SK-N-SH (cell line): Measurements from ENCODE around the gene OR6C75. TPM values are rescaled to one million over a fixed set of nuclear protein-coding genes. Genes with fewer than 3 reads are reported as not detected.

Experiments
- CTCF ChIA-PET: fragments of 300-600, 350-600 bp; formaldehyde crosslinking; extraction: SDS; loops from one replicate; lab custom pipeline; 2021; lab: Yijun Ruan, JAX
- POLR2A ChIA-PET: fragments of 350-600 bp; sonication (Branson Sonifier 250); formaldehyde crosslinking; extraction: SDS; loops from one replicate; lab custom pipeline; 2020; ENCODE audit warnings: antibody characterized with exemption, inconsistent platforms; lab: Yijun Ruan, JAX
- DNase-seq: peaks from one replicate; pipeline ENCODE4 v3.0.0; 2012
- H2AFZ ChIP-seq: fragments of 200-600 bp; sonication (generic); 2 replicates; pipeline ENCODE4 v1.8.1; 2016; ENCODE audit warnings: antibody characterized with exemption, mild to moderate bottlenecking, low read depth
- H3F3A ChIP-seq: fragments of 200-600 bp; sonication (generic); replicated peaks from 2 replicates; pipeline ENCODE3; 2016; ENCODE audit warnings: antibody characterized with exemption, mild to moderate bottlenecking; ENCODE audit not compliant: insufficient read depth
- H3K27ac ChIP-seq, 2 experiments: fragments of 200-500 bp in 1 of 2; fragments of 200-600 bp in 1 of 2; sonication (Bioruptor generic) in 1 of 2; sonication (generic), shearing (Covaris generic) in 1 of 2; 2 replicates each; pipeline versions ENCODE4 v1.5.1 to v1.6.1; 2014 to 2016; ENCODE audit warnings: low read depth in 2 of 2, inconsistent platforms in 1 of 2, low read length in 1 of 2, mild to moderate bottlenecking in 1 of 2, mixed read lengths in 1 of 2
- H3K27me3 ChIP-seq: fragments of 200-600 bp; sonication (generic), shearing (Covaris generic); 2 replicates; pipeline ENCODE4 v1.6.1; 2016; ENCODE audit warnings: mixed run types; ENCODE audit not compliant: insufficient read depth
- H3K36me3 ChIP-seq, 2 experiments: fragments of 200-500 bp in 1 of 2; fragments of 200-600 bp in 1 of 2; sonication (Bioruptor generic) in 1 of 2; sonication (generic) in 1 of 2; replicated peaks in 1 of 2; 2 replicates each; pipeline versions ENCODE3 to v1.5.1; 2014 to 2016; ENCODE audit warnings: low read length in 1 of 2, mild to moderate bottlenecking in 1 of 2; ENCODE audit not compliant: insufficient read depth in 2 of 2, control insufficient read depth in 1 of 2
- H3K4me1 ChIP-seq, 2 experiments: fragments of 200-500 bp in 1 of 2; fragments of 200-600 bp in 1 of 2; sonication (Bioruptor generic) in 1 of 2; sonication (generic), shearing (Covaris generic) in 1 of 2; 2 replicates each; pipeline versions ENCODE4 v1.5.1 to v1.6.1; 2014 to 2016; ENCODE audit warnings: low read depth in 1 of 2, low read length in 1 of 2, mixed run types in 1 of 2; ENCODE audit not compliant: insufficient read depth in 2 of 2, control insufficient read depth in 1 of 2
- H3K4me2 ChIP-seq: fragments of 200-600 bp; sonication (generic), shearing (Covaris generic); 2 replicates; pipeline ENCODE4 v1.6.1; 2017; ENCODE audit warnings: mixed run types
- H3K4me3 ChIP-seq, 2 experiments: fragments of 200-500 bp in 1 of 2; fragments of 200-600 bp in 1 of 2; sonication (Bioruptor generic) in 1 of 2; sonication (generic), shearing (Covaris generic) in 1 of 2; 2 replicates each; pipeline versions ENCODE4 v1.5.1 to v1.8.1; 2014 to 2016; ENCODE audit warnings: low read depth in 2 of 2, inconsistent platforms in 1 of 2, low read length in 1 of 2, mild to moderate bottlenecking in 1 of 2, mixed read lengths in 1 of 2, moderate library complexity in 1 of 2
- H3K79me2 ChIP-seq: fragments of 200-600 bp; sonication (generic); 2 replicates; pipeline ENCODE4 v1.8.1; 2017; ENCODE audit warnings: mild to moderate bottlenecking; ENCODE audit not compliant: insufficient read depth
- H3K9ac ChIP-seq: fragments of 200-600 bp; sonication (generic); 2 replicates; pipeline ENCODE4 v1.6.1; 2017; ENCODE audit warnings: mixed run types
- H3K9me2 ChIP-seq: fragments of 200-600 bp; sonication (generic); 2 replicates; pipeline ENCODE4 v1.6.1; 2017; ENCODE audit warnings: mixed run types
- H3K9me3 ChIP-seq: fragments of 200-600 bp; sonication (generic); 2 replicates; pipeline ENCODE4 v1.6.1; 2017; ENCODE audit warnings: mixed run types, mild to moderate bottlenecking, moderate library complexity
- H4K20me1 ChIP-seq: fragments of 200-600 bp; sonication (generic); 2 replicates; pipeline ENCODE4 v1.6.1; 2017; ENCODE audit warnings: mild to moderate bottlenecking, mixed run types; ENCODE audit not compliant: insufficient read depth
- CTCF ChIP-seq: fragments of 200-600 bp; sonication (generic); IDR thresholded peaks from 2 replicates; pipeline ENCODE4 v1.6.1; 2017; ENCODE audit warnings: antibody characterized with exemption, mild to moderate bottlenecking, moderate library complexity
- ELF1 ChIP-seq: IDR thresholded peaks from 2 replicates; pipeline ENCODE4 v1.4.0; 2012
- EZH2phosphoT487 ChIP-seq: fragments of 200-600 bp; sonication (generic); IDR thresholded peaks from 2 replicates; pipeline ENCODE4 v1.6.1; 2017; ENCODE audit warnings: low read depth, mixed run types, mild to moderate bottlenecking, antibody characterized with exemption, moderate library complexity, borderline replicate concordance
- GABPA ChIP-seq: IDR thresholded peaks from 2 replicates; pipeline ENCODE4 v1.4.0; 2012; ENCODE audit warnings: low read depth, mild to moderate bottlenecking
- GATA2 ChIP-seq: sonication (generic); formaldehyde crosslinking; IDR thresholded peaks from 2 replicates; pipeline ENCODE4 v1.5.0; 2020; ENCODE audit warnings: mild to moderate bottlenecking, missing genetic modification reagents
- IRF3 ChIP-seq: fragments of 150-350 bp; IDR thresholded peaks from 2 replicates; pipeline ENCODE4 v1.6.1; 2016; ENCODE audit warnings: mild to moderate bottlenecking, low read depth, low read length
- MXI1 ChIP-seq: IDR thresholded peaks from 2 replicates; pipeline ENCODE4 v1.6.1; 2012; ENCODE audit warnings: mild to moderate bottlenecking, low read depth, low read length, improper control_type of control experiment
- PBX3 ChIP-seq: IDR thresholded peaks from 2 replicates; pipeline ENCODE4; 2012
- POLR2AphosphoS5 ChIP-seq: IDR thresholded peaks from 2 replicates; pipeline ENCODE4 v1.6.1; 2012; ENCODE audit warnings: low read depth, low read length
- RAD21 ChIP-seq: IDR thresholded peaks from 2 replicates; pipeline ENCODE4 v1.6.1; 2012; ENCODE audit warnings: mild to moderate bottlenecking, low read length
- REST ChIP-seq: IDR thresholded peaks from 2 replicates; pipeline ENCODE4 v1.6.1; 2012; ENCODE audit warnings: mild to moderate bottlenecking, low read depth, low read length, moderate library complexity
- SMC3 ChIP-seq: IDR thresholded peaks from 2 replicates; pipeline ENCODE4 v1.6.1; 2012; ENCODE audit warnings: low read depth, low read length, improper control_type of control experiment
- TCF12 ChIP-seq: IDR thresholded peaks from 2 replicates; pipeline ENCODE4 v1.4.0; 2012
- ZBTB33 ChIP-seq: IDR thresholded peaks from 2 replicates; pipeline ENCODE4 v1.4.0; 2012; ENCODE audit warnings: low read depth, borderline replicate concordance
- WGBS: methylation state at CpG from one replicate; pipeline ENCODE4 v1.1.6; 2017; ENCODE audit warnings: low lambda C conversion rate; 5-methylcytosine and 5-hydroxymethylcytosine counted together
- polyA plus RNA-seq, 3 experiments: library from polyadenylated mRNA; depleted of rRNA; stranded (reverse); fragments of >200 nt; gene quantifications; 2 replicates each; pipeline ENCODE4 v1.2.3, GENCODE V29; 2012

OR6C75 gene
- polyA plus RNA-seq, 1 of the 3 experiments (the other 2 are of a cell fraction): not detected

GRCh38 chr12:55400229-55400628, 37.5 kb downstream of the OR6C75 start, which contains the start of gene OR6C65:
TSS of gene OR6C65 (plus strand) at chr12:55400529. CDS start at chr12:55400529, 0 bp downstream.
- no peaks in the 10 kb centered on the region for H3K79me2 ChIP-seq
- no peak for DNase-seq
- no peaks in the 10 kb centered on the region for H3K9me3 ChIP-seq
- H3K4me2 ChIP-seq: no peak within 1 kb of the TSS
- no peaks in the 10 kb centered on the region for H3K27me3 ChIP-seq
- H4K20me1 ChIP-seq: no peaks in the 10 kb centered on the region
- ChIA-PET POLR2A (no interaction called here), CTCF (no interaction called here)
- no peak within 1 kb of the TSS for H3K9ac ChIP-seq
- H3F3A ChIP-seq: no peaks in the 10 kb centered on the region
- H3K36me3 ChIP-seq: no peaks in the 10 kb centered on the region
- no peaks in the 10 kb centered on the region for H3K9me2 ChIP-seq
- no peak within 1 kb of the TSS for H3K4me3 ChIP-seq
- no peak within 1 kb of the TSS for H3K27ac ChIP-seq
- H3K4me1 ChIP-seq: no peaks in the 10 kb centered on the region
- no peak within 1 kb of the TSS for H2AFZ ChIP-seq
- TF ChIP-seq GABPA (no peak), RAD21 (no peak), ZBTB33 (no peak), SMC3 (no peak), TCF12 (no peak), CTCF (no peak), EZH2phosphoT487 (no peak), ELF1 (no peak), GATA2 (no peak), IRF3 (no peak), REST (no peak), PBX3 (no peak), POLR2AphosphoS5 (no peak), MXI1 (no peak)
- WGBS: 0% methylated on average over 1 of the region's 1 CpG
